ENCODE measurements around the gene SLC9C1. TPM values are rescaled to one million over a fixed set of nuclear protein-coding genes. Genes with fewer than 3 reads are reported as not detected.

The SLC9C1 gene
- total RNA-seq, 1 donor from 2014 or later, result 0.13 TPM

- no peak overlapping the region for H3K27ac Mint-ChIP-seq (ENCODE audit: unreplicated experiment)
- no peaks in the 10 kb centered on the region for H3K36me3 Mint-ChIP-seq (ENCODE audit: low read depth, unreplicated experiment)
- peak; percentile 15 for DNase-seq (ENCODE audit: low spot score)
Observed at GRCh38 chr3:112302150-112302830, 8.3 kb upstream of the SLC9C1 start.

GRCh38 chr3:112298781-112299180, 4.8 kb upstream of the SLC9C1 start:
- Mint-ChIP-seq H3K4me1 (ENCODE audit: unreplicated experiment) (peaks cover 4% of the 10 kb centered on the region), H3K4me3 (ENCODE audit: unreplicated experiment) (no peak overlapping the region), H3K36me3 (ENCODE audit: low read depth, unreplicated experiment) (no peaks in the 10 kb centered on the region), H3K27me3 (ENCODE audit: unreplicated experiment) (no peaks in the 10 kb centered on the region), H3K9me3 (ENCODE audit: unreplicated experiment) (no peaks in the 10 kb centered on the region), H3K27ac (ENCODE audit: unreplicated experiment) (no peak overlapping the region)
- no peak for DNase-seq (ENCODE audit: low spot score)
- TF ChIP-seq CTCF (IDR thresholded peaks at IDR 0.05; ENCODE audit: unreplicated experiment), result no peak

More at GRCh38 chr3:112302150-112302830, 8.3 kb upstream of the SLC9C1 start:
- Mint-ChIP-seq H3K4me3 (ENCODE audit: unreplicated experiment) (no peak overlapping the region), H3K9me3 (ENCODE audit: unreplicated experiment) (no peaks in the 10 kb centered on the region), H3K27me3 (ENCODE audit: unreplicated experiment) (no peaks in the 10 kb centered on the region), H3K4me1 (ENCODE audit: unreplicated experiment) (no peaks in the 10 kb centered on the region)
- no peak for TF ChIP-seq CTCF (IDR thresholded peaks at IDR 0.05; ENCODE audit: unreplicated experiment)

GRCh38 chr3:112297714-112298113, 3.7 kb upstream of the SLC9C1 start:
- TF ChIP-seq CTCF (IDR thresholded peaks at IDR 0.05; ENCODE audit: unreplicated experiment), result no peak
- no peak overlapping the region for H3K4me3 Mint-ChIP-seq (ENCODE audit: unreplicated experiment)
- no peaks in the 10 kb centered on the region for H3K9me3 Mint-ChIP-seq (ENCODE audit: unreplicated experiment)
- DNase-seq (ENCODE audit: low spot score), result no peak
- H3K4me1 Mint-ChIP-seq (ENCODE audit: unreplicated experiment), result peaks cover 9% of the 10 kb centered on the region
- no peaks in the 10 kb centered on the region for H3K36me3 Mint-ChIP-seq (ENCODE audit: low read depth, unreplicated experiment)
- no peaks in the 10 kb centered on the region for H3K27me3 Mint-ChIP-seq (ENCODE audit: unreplicated experiment)
- no peak overlapping the region for H3K27ac Mint-ChIP-seq (ENCODE audit: unreplicated experiment)

GRCh38 chr3:112289011-112289410, 5.0 kb downstream of the SLC9C1 start:
- Mint-ChIP-seq H3K4me3 (ENCODE audit: unreplicated experiment) (no peak overlapping the region), H3K4me1 (ENCODE audit: unreplicated experiment) (peaks cover 9% of the 10 kb centered on the region), H3K36me3 (ENCODE audit: low read depth, unreplicated experiment) (no peaks in the 10 kb centered on the region), H3K9me3 (ENCODE audit: unreplicated experiment) (no peaks in the 10 kb centered on the region), H3K27ac (ENCODE audit: unreplicated experiment) (no peak overlapping the region), H3K27me3 (ENCODE audit: unreplicated experiment) (no peaks in the 10 kb centered on the region)
- no peak for TF ChIP-seq CTCF (IDR thresholded peaks at IDR 0.05; ENCODE audit: unreplicated experiment)
- no peak for DNase-seq (ENCODE audit: low spot score)

- Mint-ChIP-seq H3K27ac (ENCODE audit: unreplicated experiment) (no peak overlapping the region), H3K27me3 (ENCODE audit: unreplicated experiment) (peaks cover 2% of the 10 kb centered on the region), H3K36me3 (ENCODE audit: low read depth, unreplicated experiment) (no peaks in the 10 kb centered on the region), H3K9me3 (ENCODE audit: unreplicated experiment) (no peaks in the 10 kb centered on the region), H3K4me1 (ENCODE audit: unreplicated experiment) (no peaks in the 10 kb centered on the region), H3K4me3 (ENCODE audit: unreplicated experiment) (no peak overlapping the region)
- no peak for TF ChIP-seq CTCF (IDR thresholded peaks at IDR 0.05; ENCODE audit: unreplicated experiment)
- no peak for DNase-seq (ENCODE audit: low spot score)
Observed at GRCh38 chr3:112280266-112280665, 13.8 kb downstream of the SLC9C1 start.

Measured in endothelial cell (in vitro differentiated cells).